SK-N-SH (cell line): Measurements from ENCODE around the gene CCDC187. TPM values are rescaled to one million over a fixed set of nuclear protein-coding genes. Genes with fewer than 3 reads are reported as not detected.

ENCODE experiments used
- CTCF ChIA-PET: fragments of 300-600, 350-600 bp; formaldehyde crosslinking; extraction: SDS; loops from one replicate; lab custom pipeline; 2021; lab: Yijun Ruan, JAX
- POLR2A ChIA-PET: fragments of 350-600 bp; sonication (Branson Sonifier 250); formaldehyde crosslinking; extraction: SDS; loops from one replicate; lab custom pipeline; 2020; ENCODE audit warnings: antibody characterized with exemption, inconsistent platforms; lab: Yijun Ruan, JAX
- DNase-seq: peaks from one replicate; pipeline ENCODE4 v3.0.0; 2012
- H2AFZ ChIP-seq: fragments of 200-600 bp; sonication (generic); 2 replicates; pipeline ENCODE4 v1.8.1; 2016; ENCODE audit warnings: antibody characterized with exemption, mild to moderate bottlenecking, low read depth
- H3F3A ChIP-seq: fragments of 200-600 bp; sonication (generic); replicated peaks from 2 replicates; pipeline ENCODE3; 2016; ENCODE audit warnings: antibody characterized with exemption, mild to moderate bottlenecking; ENCODE audit not compliant: insufficient read depth
- H3K27ac ChIP-seq, 2 experiments: fragments of 200-500 bp in 1 of 2; fragments of 200-600 bp in 1 of 2; sonication (Bioruptor generic) in 1 of 2; sonication (generic), shearing (Covaris generic) in 1 of 2; 2 replicates each; pipeline versions ENCODE4 v1.5.1 to v1.6.1; 2014 to 2016; ENCODE audit warnings: low read depth in 2 of 2, inconsistent platforms in 1 of 2, low read length in 1 of 2, mild to moderate bottlenecking in 1 of 2, mixed read lengths in 1 of 2
- H3K27me3 ChIP-seq: fragments of 200-600 bp; sonication (generic), shearing (Covaris generic); 2 replicates; pipeline ENCODE4 v1.6.1; 2016; ENCODE audit warnings: mixed run types; ENCODE audit not compliant: insufficient read depth
- H3K36me3 ChIP-seq, 2 experiments: fragments of 200-500 bp in 1 of 2; fragments of 200-600 bp in 1 of 2; sonication (Bioruptor generic) in 1 of 2; sonication (generic) in 1 of 2; replicated peaks in 1 of 2; 2 replicates each; pipeline versions ENCODE3 to v1.5.1; 2014 to 2016; ENCODE audit warnings: low read length in 1 of 2, mild to moderate bottlenecking in 1 of 2; ENCODE audit not compliant: insufficient read depth in 2 of 2, control insufficient read depth in 1 of 2
- H3K4me1 ChIP-seq, 2 experiments: fragments of 200-500 bp in 1 of 2; fragments of 200-600 bp in 1 of 2; sonication (Bioruptor generic) in 1 of 2; sonication (generic), shearing (Covaris generic) in 1 of 2; 2 replicates each; pipeline versions ENCODE4 v1.5.1 to v1.6.1; 2014 to 2016; ENCODE audit warnings: low read depth in 1 of 2, low read length in 1 of 2, mixed run types in 1 of 2; ENCODE audit not compliant: insufficient read depth in 2 of 2, control insufficient read depth in 1 of 2
- H3K4me2 ChIP-seq: fragments of 200-600 bp; sonication (generic), shearing (Covaris generic); 2 replicates; pipeline ENCODE4 v1.6.1; 2017; ENCODE audit warnings: mixed run types
- H3K4me3 ChIP-seq, 2 experiments: fragments of 200-500 bp in 1 of 2; fragments of 200-600 bp in 1 of 2; sonication (Bioruptor generic) in 1 of 2; sonication (generic), shearing (Covaris generic) in 1 of 2; 2 replicates each; pipeline versions ENCODE4 v1.5.1 to v1.8.1; 2014 to 2016; ENCODE audit warnings: low read depth in 2 of 2, inconsistent platforms in 1 of 2, low read length in 1 of 2, mild to moderate bottlenecking in 1 of 2, mixed read lengths in 1 of 2, moderate library complexity in 1 of 2
- H3K79me2 ChIP-seq: fragments of 200-600 bp; sonication (generic); 2 replicates; pipeline ENCODE4 v1.8.1; 2017; ENCODE audit warnings: mild to moderate bottlenecking; ENCODE audit not compliant: insufficient read depth
- H3K9ac ChIP-seq: fragments of 200-600 bp; sonication (generic); 2 replicates; pipeline ENCODE4 v1.6.1; 2017; ENCODE audit warnings: mixed run types
- H3K9me2 ChIP-seq: fragments of 200-600 bp; sonication (generic); 2 replicates; pipeline ENCODE4 v1.6.1; 2017; ENCODE audit warnings: mixed run types
- H3K9me3 ChIP-seq: fragments of 200-600 bp; sonication (generic); 2 replicates; pipeline ENCODE4 v1.6.1; 2017; ENCODE audit warnings: mixed run types, mild to moderate bottlenecking, moderate library complexity
- H4K20me1 ChIP-seq: fragments of 200-600 bp; sonication (generic); 2 replicates; pipeline ENCODE4 v1.6.1; 2017; ENCODE audit warnings: mild to moderate bottlenecking, mixed run types; ENCODE audit not compliant: insufficient read depth
- CTCF ChIP-seq: fragments of 200-600 bp; sonication (generic); IDR thresholded peaks from 2 replicates; pipeline ENCODE4 v1.6.1; 2017; ENCODE audit warnings: antibody characterized with exemption, mild to moderate bottlenecking, moderate library complexity
- EP300 ChIP-seq, 2 experiments: IDR thresholded peaks; 2 replicates each; pipeline versions ENCODE4 v1.4.0 to v1.6.1; 2012; ENCODE audit warnings: borderline replicate concordance in 1 of 2, low read depth in 1 of 2, low read length in 1 of 2
- EZH2phosphoT487 ChIP-seq: fragments of 200-600 bp; sonication (generic); IDR thresholded peaks from 2 replicates; pipeline ENCODE4 v1.6.1; 2017; ENCODE audit warnings: low read depth, mixed run types, mild to moderate bottlenecking, antibody characterized with exemption, moderate library complexity, borderline replicate concordance
- FOXM1 ChIP-seq: IDR thresholded peaks from 2 replicates; pipeline ENCODE4 v1.4.0; 2012; ENCODE audit warnings: low read depth, mild to moderate bottlenecking
- JUND ChIP-seq: IDR thresholded peaks from 2 replicates; pipeline ENCODE4 v1.4.0; 2012
- MEF2A ChIP-seq: IDR thresholded peaks from 2 replicates; pipeline ENCODE4 v1.4.0; 2012; ENCODE audit warnings: low read depth, borderline replicate concordance
- NFIC ChIP-seq: IDR thresholded peaks from 2 replicates; pipeline ENCODE4 v1.4.0; 2012; ENCODE audit warnings: borderline replicate concordance
- POLR2AphosphoS5 ChIP-seq: IDR thresholded peaks from 2 replicates; pipeline ENCODE4 v1.6.1; 2012; ENCODE audit warnings: low read depth, low read length
- RAD21 ChIP-seq: IDR thresholded peaks from 2 replicates; pipeline ENCODE4 v1.6.1; 2012; ENCODE audit warnings: mild to moderate bottlenecking, low read length
- REST ChIP-seq: IDR thresholded peaks from 2 replicates; pipeline ENCODE4 v1.6.1; 2012; ENCODE audit warnings: mild to moderate bottlenecking, low read depth, low read length, moderate library complexity
- RXRA ChIP-seq: IDR thresholded peaks from 2 replicates; pipeline ENCODE4 v1.4.0; 2012; ENCODE audit warnings: low read depth, mild to moderate bottlenecking, borderline replicate concordance
- SIN3A ChIP-seq: IDR thresholded peaks from 2 replicates; pipeline ENCODE4 v1.6.1; 2012; ENCODE audit warnings: low read depth, mild to moderate bottlenecking, low read length, moderate library complexity, borderline replicate concordance
- SMC3 ChIP-seq: IDR thresholded peaks from 2 replicates; pipeline ENCODE4 v1.6.1; 2012; ENCODE audit warnings: low read depth, low read length, improper control_type of control experiment
- TAF1 ChIP-seq: IDR thresholded peaks from 2 replicates; pipeline ENCODE4 v1.6.1; 2012; ENCODE audit warnings: low read depth, mild to moderate bottlenecking, low read length, moderate library complexity, borderline replicate concordance
- TEAD4 ChIP-seq: IDR thresholded peaks from 2 replicates; pipeline ENCODE4 v1.4.0; 2012; ENCODE audit warnings: mild to moderate bottlenecking, borderline replicate concordance; ENCODE audit not compliant: insufficient read depth
- USF2 ChIP-seq: fragments of 150-350 bp; IDR thresholded peaks from 2 replicates; pipeline ENCODE4 v1.6.1; 2017; ENCODE audit warnings: antibody characterized with exemption, low read length, low read depth, borderline replicate concordance
- WGBS: methylation state at CpG from one replicate; pipeline ENCODE4 v1.1.6; 2017; ENCODE audit warnings: low lambda C conversion rate; 5-methylcytosine and 5-hydroxymethylcytosine counted together
- polyA plus RNA-seq, 3 experiments: library from polyadenylated mRNA; depleted of rRNA; stranded (reverse); fragments of >200 nt; gene quantifications; 2 replicates each; pipeline ENCODE4 v1.2.3, GENCODE V29; 2012
- TF ChIP-seq, protein P1 (sequence below): IDR thresholded peaks from 2 replicates; pipeline ENCODE4 v1.4.0; 2012; ENCODE audit warnings: low read depth, borderline replicate concordance

The CCDC187 gene
- polyA plus RNA-seq, 1 of the 3 experiments (the other 2 are of a cell fraction) = not detected

- Histone ChIP-seq H3K9ac (no peak overlapping the region), H2AFZ (no peak overlapping the region), H3K9me2 (no peaks in the 10 kb centered on the region), H3K9me3 (peaks cover 4% of the 10 kb centered on the region; the same call in 1 of the 2 replicates), H3F3A (no peaks in the 10 kb centered on the region), H3K27me3 (no peaks in the 10 kb centered on the region), H3K4me3 (no peak overlapping the region), H3K79me2 (no peaks in the 10 kb centered on the region), H3K4me1 (no peaks in the 10 kb centered on the region; a peak in 1 of 4 replicates), H3K27ac (no peak overlapping the region), H3K36me3 (no peaks in the 10 kb centered on the region), H3K4me2 (no peak overlapping the region), H4K20me1 (no peaks in the 10 kb centered on the region)
- ChIA-PET CTCF (no interaction called here), POLR2A (no interaction called here)
- WGBS = 43% methylated on average over 8 of the region's 21 CpGs
- DNase-seq = no peak
- TF ChIP-seq RXRA = no peak
- TF ChIP-seq TAF1 = no peak
- no peak for TF ChIP-seq USF2
- TF ChIP-seq NFIC = no peak
- no peak for TF ChIP-seq POLR2AphosphoS5
- TF ChIP-seq FOXM1 = no peak
- TF ChIP-seq EZH2phosphoT487 = no peak
- TF ChIP-seq EP300 (IDR thresholded peaks at IDR 0.05; ENCODE audit: borderline replicate concordance in 1 of 2, low read depth in 1 of 2, low read length in 1 of 2) = no peak
- TF ChIP-seq TEAD4 = no peak
- TF ChIP-seq JUND = no peak
- no peak for TF ChIP-seq REST
- TF ChIP-seq, protein P1, sequence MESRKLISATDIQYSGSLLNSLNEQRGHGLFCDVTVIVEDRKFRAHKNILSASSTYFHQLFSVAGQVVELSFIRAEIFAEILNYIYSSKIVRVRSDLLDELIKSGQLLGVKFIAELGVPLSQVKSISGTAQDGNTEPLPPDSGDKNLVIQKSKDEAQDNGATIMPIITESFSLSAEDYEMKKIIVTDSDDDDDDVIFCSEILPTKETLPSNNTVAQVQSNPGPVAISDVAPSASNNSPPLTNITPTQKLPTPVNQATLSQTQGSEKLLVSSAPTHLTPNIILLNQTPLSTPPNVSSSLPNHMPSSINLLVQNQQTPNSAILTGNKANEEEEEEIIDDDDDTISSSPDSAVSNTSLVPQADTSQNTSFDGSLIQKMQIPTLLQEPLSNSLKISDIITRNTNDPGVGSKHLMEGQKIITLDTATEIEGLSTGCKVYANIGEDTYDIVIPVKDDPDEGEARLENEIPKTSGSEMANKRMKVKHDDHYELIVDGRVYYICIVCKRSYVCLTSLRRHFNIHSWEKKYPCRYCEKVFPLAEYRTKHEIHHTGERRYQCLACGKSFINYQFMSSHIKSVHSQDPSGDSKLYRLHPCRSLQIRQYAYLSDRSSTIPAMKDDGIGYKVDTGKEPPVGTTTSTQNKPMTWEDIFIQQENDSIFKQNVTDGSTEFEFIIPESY = no peak
- TF ChIP-seq SMC3 = no peak
- TF ChIP-seq MEF2A = no peak
- no peak for TF ChIP-seq CTCF
- no peak for TF ChIP-seq SIN3A
- TF ChIP-seq RAD21 = no peak
These were observed 14.3 kb upstream of the CCDC187 start for GRCh38 chr9:136318111-136318775.
